Measurements from ENCODE around the gene CNR1.
"Not testable (repeated sequence)": the region's sequence is repeated elsewhere in the genome, so short reads cannot be mapped to it uniquely, and the experiment has no call there.

Gene CNR1

GRCh38 chr6:88165844-88166492 lies at the start of gene CNR1:
Gene CNR1, minus strand, starts transcription at chr6:88166347. Its CDS starts 21,073 bp downstream, at chr6:88145274.
- DNase-seq (ENCODE audit: low read depth) = no peak

- no peak for DNase-seq (ENCODE audit: low read depth)
These were observed 45.3 kb upstream of the CNR1 start for GRCh38 chr6:88211446-88211845.

- DNase-seq (ENCODE audit: low read depth) = no peak
These were observed 43.2 kb upstream of the CNR1 start for GRCh38 chr6:88209301-88209700.

- DNase-seq (ENCODE audit: low read depth) = no peak
These were observed 42.6 kb upstream of the CNR1 start for GRCh38 chr6:88208726-88209125.

GRCh38 chr6:88201734-88202133 lies 35.6 kb upstream of the CNR1 start:
- not testable (repeated sequence) for DNase-seq (ENCODE audit: low read depth)

- DNase-seq (ENCODE audit: low read depth) = no peak
These were observed 18.8 kb upstream of the CNR1 start for GRCh38 chr6:88184921-88185320.

GRCh38 chr6:88183471-88183870 lies 17.3 kb upstream of the CNR1 start:
- no peak for DNase-seq (ENCODE audit: low read depth)

GRCh38 chr6:88179692-88180091 lies 13.5 kb upstream of the CNR1 start:
- no peak for DNase-seq (ENCODE audit: low read depth)

- DNase-seq (ENCODE audit: low read depth) = no peak
These were observed 11.9 kb upstream of the CNR1 start for GRCh38 chr6:88177961-88178464.

- DNase-seq (ENCODE audit: low read depth) = no peak
These were observed 8.8 kb upstream of the CNR1 start for GRCh38 chr6:88174906-88175305.

- no peak for DNase-seq (ENCODE audit: low read depth)
These were observed 5.2 kb upstream of the CNR1 start for GRCh38 chr6:88171312-88171711.

- DNase-seq (ENCODE audit: low read depth) = no peak
These were observed 2.2 kb upstream of the CNR1 start for GRCh38 chr6:88168362-88168761.

GRCh38 chr6:88167352-88167937 lies 1.3 kb upstream of the CNR1 start:
- DNase-seq (ENCODE audit: low read depth) = no peak

- no peak for DNase-seq (ENCODE audit: low read depth)
These were observed 575 bp upstream of the CNR1 start for GRCh38 chr6:88166493-88167351.

- no peak for DNase-seq (ENCODE audit: low read depth)
These were observed 882 bp downstream of the CNR1 start for GRCh38 chr6:88165087-88165843.

- no peak for DNase-seq (ENCODE audit: low read depth)
These were observed 2.1 kb downstream of the CNR1 start for GRCh38 chr6:88164061-88164460.

GRCh38 chr6:88163616-88164015 lies 2.5 kb downstream of the CNR1 start:
- no peak for DNase-seq (ENCODE audit: low read depth)

GRCh38 chr6:88161940-88162339 lies 4.2 kb downstream of the CNR1 start:
- no peak for DNase-seq (ENCODE audit: low read depth)

- no peak for DNase-seq (ENCODE audit: low read depth)
These were observed 9.0 kb downstream of the CNR1 start for GRCh38 chr6:88157106-88157505.

GRCh38 chr6:88145298-88145963 lies 20.7 kb downstream of the CNR1 start:
- no peak for DNase-seq (ENCODE audit: low read depth)

GRCh38 chr6:88144637-88145297 lies 21.4 kb downstream of the CNR1 start:
- no peak for DNase-seq (ENCODE audit: low read depth)

All from stromal cell of bone marrow (primary cell).